ENCODE data around the gene ITPR1.
"Not testable (repeated sequence)": the region's sequence is repeated elsewhere in the genome, so short reads cannot be mapped to it uniquely, and the experiment has no call there.

The ITPR1 gene

DNA sequence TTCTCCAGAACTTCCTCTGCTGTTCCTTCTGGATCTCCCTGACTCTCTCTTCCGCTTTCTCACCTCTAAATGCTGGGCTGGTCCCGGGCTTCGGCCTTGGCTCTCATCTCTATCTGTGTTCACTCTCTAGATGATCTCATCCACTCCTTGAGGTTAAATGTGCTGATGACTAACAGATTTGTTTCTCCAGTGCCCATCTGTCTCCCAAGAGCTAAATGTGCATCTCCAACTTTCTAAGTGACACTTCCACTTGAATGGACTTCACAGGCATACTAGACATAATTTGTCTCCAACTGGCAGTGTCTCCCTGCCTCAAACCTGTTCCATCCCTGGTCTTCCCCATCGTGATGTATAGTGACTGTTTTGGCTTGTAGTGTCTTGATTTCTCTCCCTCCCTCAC, 95.3 kb downstream of the ITPR1 start:
- in situ Hi-C loops (cut with MboI; ENCODE audit: low sequenced_read_pairs): no loop called here

DNA sequence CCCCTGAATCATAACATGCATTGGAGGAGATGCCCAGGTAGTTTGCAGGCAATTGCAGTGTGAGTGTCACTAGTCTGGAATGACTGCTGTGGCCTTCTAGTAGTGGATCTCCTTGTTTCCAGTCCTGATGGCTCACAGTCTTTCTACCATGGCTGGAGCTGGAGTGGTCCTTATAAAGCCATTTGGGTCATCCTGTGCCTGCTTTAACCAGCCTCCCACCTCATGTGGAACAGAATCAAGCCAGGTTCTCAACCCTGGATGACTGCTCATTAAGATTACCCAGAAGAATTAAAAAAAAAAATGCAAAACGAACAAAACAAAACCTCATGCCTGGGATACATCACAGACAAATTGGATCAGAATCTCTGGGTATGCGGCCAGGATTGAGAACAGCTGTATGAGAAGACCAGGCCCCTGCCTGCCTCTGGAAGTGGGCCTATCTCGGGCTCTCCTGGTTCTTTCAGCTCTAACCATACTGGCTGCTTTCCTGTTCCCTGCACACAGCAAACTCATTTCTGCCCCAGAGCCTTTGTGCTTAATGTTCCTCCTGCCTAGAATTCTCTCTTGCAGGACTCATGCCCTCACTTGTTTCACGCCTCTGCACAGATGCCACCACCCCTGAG, 96.4 kb downstream of the ITPR1 start:
- in situ Hi-C loops (cut with MboI; ENCODE audit: low sequenced_read_pairs): no loop called here

- in situ Hi-C loops (cut with MboI; ENCODE audit: low sequenced_read_pairs): not testable (repeated sequence)
Observed at GRCh38 chr3:4590849-4591248, 97.7 kb downstream of the ITPR1 start.

DNA sequence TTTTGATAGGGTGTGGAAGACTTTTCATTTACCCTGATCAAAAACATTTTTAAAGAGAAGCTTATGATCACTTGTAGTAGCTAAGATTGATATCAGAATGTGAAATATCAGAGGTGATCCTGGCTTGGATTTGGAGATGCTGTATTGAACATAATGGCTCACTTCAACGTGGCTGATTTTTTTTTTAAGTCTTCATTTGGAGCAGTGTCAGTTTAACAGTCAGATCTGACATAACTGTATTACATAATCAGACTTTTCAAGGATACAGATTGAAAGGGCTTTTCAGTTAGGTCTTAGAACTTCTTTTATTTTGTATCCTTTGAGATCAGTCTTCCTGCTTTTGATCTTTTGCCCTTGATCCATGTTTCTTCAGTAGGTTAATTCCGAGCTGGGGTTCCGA, 98.5 kb downstream of the ITPR1 start:
- in situ Hi-C loops (cut with MboI; ENCODE audit: low sequenced_read_pairs): no loop called here

DNA sequence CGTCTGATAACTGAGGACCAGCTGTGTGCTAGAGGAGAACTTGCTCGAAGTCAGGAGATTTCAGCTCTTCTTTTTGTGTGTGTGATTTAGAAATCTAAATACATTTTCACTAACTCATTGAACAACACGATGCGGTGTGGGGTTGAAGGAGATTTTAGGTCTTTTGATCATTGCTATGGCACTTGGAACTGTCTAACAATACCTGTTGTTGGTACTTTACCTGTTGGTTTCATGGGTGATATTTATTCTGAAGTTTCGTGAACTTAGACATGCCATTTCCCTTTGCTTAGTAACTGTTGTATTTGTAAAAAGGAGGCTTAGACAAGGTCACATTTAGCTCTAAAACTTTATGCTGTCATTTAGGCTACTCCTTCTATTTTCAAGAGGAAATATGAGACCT, 99.9 kb downstream of the ITPR1 start:
- in situ Hi-C loops (cut with MboI; ENCODE audit: low sequenced_read_pairs): no loop called here

GRCh38 chr3:4595710-4596113, 102.6 kb downstream of the ITPR1 start:
- in situ Hi-C loops (cut with MboI; ENCODE audit: low sequenced_read_pairs): no loop called here

GRCh38 chr3:4596612-4597011, 103.5 kb downstream of the ITPR1 start:
- in situ Hi-C loops (cut with MboI; ENCODE audit: low sequenced_read_pairs): no loop called here

GRCh38 chr3:4597208-4597985, 104.2 kb downstream of the ITPR1 start:
- in situ Hi-C loops (cut with MboI; ENCODE audit: low sequenced_read_pairs): no loop called here

GRCh38 chr3:4598232-4598631, 105.1 kb downstream of the ITPR1 start:
- in situ Hi-C loops (cut with MboI; ENCODE audit: low sequenced_read_pairs): not testable (repeated sequence)

GRCh38 chr3:4599612-4600011, 106.5 kb downstream of the ITPR1 start:
- in situ Hi-C loops (cut with MboI; ENCODE audit: low sequenced_read_pairs): no loop called here

DNA sequence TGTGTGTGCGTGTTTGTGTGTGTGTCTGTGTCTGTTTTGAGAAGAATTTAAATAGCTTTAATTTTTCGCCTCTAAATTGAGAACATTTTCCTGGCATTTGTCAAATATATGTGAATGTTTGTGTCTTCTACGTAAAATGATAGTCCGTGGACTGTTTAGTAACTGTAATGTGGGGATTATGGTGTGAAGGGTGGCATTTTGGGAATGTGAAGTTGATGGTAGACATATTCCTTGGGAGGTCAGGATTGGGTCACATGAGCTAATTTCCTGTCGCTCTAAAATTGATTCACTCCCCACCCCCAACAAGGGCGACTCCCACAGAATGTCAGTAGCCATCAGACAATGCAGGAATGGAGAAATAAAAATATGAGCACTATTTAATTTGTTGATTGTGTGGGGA, 107.3 kb downstream of the ITPR1 start:
- in situ Hi-C loops (cut with MboI; ENCODE audit: low sequenced_read_pairs): no loop called here

DNA sequence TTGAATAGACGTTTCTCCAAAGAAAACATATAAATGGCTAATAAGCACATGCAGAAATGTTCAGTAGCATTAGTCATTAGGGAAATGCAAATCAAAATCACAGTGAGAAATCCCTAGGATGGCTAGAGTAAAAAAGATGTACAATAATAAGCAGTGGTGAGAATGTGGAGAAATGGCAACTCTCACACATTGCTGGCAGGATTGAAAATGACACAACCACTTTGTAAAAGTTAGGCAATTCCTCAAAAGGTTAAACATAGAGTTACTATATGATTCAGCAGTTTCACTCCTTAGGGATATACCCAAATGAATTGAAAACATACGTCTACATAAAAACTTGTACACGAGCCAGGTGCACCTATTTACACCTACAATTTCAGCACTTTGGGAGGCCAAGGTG, 108.7 kb downstream of the ITPR1 start:
- in situ Hi-C loops (cut with MboI; ENCODE audit: low sequenced_read_pairs): no loop called here

DNA sequence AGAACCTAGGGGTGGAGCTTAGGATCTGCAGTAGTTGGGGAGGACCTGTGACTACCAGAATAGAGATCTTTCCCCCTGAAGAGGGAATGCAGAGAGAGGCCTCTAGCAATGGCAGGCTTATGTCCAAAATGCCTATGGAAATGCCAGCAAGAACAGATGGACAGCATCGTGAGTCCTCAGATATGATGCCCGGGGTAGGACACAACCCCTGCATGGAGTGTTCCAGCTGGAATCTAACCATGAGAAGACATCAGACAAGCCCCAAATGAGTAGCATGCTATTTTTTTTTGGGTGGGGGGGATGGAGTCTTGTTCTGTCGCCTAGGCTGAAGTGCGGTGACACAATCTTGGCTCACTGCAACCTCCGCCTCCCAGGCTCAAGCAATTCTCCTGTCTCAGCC, 111.5 kb downstream of the ITPR1 start:
- in situ Hi-C loops (cut with MboI; ENCODE audit: low sequenced_read_pairs): no loop called here

GRCh38 chr3:4606911-4607310, 113.8 kb downstream of the ITPR1 start:
- in situ Hi-C loops (cut with MboI; ENCODE audit: low sequenced_read_pairs): no loop called here

- in situ Hi-C loops (cut with MboI; ENCODE audit: low sequenced_read_pairs): no loop called here
Observed at GRCh38 chr3:4613366-4613765, 120.2 kb downstream of the ITPR1 start.

GRCh38 chr3:4614070-4614469, 120.9 kb downstream of the ITPR1 start:
- in situ Hi-C loops (cut with MboI; ENCODE audit: low sequenced_read_pairs): no loop called here

DNA sequence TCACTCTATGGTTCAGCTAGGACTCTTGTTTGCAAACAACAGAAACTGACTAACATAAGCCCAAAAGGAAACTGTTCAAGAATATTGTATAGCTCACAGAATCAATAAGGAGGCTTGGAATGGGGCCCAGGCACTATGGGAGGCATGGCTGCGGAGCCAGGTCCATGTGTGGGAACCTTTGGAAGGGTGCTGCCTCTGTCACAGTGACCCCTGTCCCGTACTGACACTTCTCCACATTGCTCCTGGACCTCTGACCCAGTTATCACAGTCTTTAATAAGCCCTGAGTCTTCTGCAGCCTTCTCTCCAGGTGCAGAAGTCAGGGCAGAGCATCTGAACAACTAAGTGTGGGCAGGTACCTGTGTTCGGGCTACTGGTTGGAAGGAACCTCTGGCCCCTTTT, 121.8 kb downstream of the ITPR1 start:
- in situ Hi-C loops (cut with MboI; ENCODE audit: low sequenced_read_pairs): no loop called here

DNA sequence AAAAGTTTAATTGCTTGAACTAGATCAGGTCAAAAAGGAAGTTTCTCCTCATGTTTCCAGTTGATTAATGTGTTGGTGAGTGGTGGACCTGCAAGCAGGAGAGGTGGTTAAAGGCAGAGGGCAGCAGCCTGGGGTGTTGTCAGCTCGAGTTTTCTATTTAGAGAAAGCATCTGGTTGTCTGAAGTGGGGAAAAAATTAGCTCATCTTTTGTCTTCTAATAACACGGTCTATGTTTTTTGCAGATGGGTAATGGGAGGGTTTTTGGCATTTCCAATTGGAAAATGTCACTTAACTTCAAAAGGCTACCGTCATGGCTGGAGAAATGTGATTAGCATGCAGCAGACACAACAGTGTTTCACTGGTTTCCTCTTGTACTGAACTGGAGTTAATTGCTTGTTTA, 122.6 kb downstream of the ITPR1 start:
- in situ Hi-C loops (cut with MboI; ENCODE audit: low sequenced_read_pairs): no loop called here

DNA sequence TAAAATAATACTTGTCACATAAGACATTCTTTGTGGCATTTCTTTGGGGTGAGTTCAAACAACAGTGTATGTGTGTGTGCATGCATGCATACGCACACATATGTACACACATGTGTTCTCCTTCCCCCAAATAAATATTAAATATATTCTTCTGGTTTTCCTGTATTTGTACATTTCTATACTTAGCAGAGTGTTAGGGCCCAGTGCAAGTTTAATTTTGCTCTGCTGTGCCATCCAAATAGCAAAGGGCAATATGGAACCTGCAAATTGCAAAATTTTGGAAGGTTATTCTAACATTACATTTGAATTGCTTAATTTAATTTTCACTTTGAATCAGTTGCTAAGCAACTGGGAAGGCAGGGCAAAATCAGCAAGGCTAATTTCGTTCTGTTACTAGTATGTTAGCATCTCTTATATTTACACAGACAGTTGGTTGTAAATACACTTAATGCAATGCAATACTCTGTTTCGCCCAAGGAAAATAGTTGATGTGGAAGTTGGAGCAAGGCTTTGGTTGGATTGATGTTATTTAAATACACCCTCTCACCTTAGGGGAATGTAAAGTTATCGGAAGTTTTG, 130.4 kb downstream of the ITPR1 start:
- in situ Hi-C loops (cut with MboI; ENCODE audit: low sequenced_read_pairs): no loop called here

DNA sequence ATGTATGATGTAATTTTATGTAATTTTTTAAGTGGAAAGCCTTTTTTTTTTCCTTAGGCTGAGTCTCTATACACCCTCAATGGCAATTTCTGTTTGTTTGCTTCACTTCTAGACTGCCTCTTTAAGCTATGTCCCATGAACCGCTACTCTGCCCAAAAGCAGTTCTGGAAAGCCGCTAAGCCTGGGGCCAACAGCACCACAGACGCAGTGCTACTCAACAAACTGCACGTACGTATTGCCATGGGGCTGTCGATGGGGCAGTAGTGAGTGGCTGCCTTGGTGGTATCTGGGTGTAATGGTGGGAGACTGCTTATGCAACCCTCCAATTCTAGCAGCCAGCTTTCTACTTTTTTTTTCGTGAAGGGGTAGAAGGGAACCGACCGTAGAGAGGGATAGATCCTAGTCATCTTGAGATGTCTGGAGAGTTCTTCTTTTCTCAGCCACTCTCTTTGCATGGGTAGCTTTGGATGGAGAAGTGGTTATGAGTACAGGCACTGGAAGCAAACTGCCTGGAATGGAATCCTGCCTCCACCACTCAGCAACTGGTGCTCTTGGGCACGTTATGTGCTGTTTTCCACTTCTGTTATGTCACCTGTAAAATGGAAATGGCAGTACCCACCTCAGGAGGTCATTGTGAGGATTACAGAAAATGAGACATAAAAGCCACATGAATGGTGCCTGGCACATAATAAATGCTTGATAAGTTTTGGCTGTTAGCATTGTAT, 134.7 kb downstream of the ITPR1 start:
- in situ Hi-C loops (cut with MboI; ENCODE audit: low sequenced_read_pairs): no loop called here

GRCh38 chr3:4629095-4630007, 136.2 kb downstream of the ITPR1 start:
- in situ Hi-C loops (cut with MboI; ENCODE audit: low sequenced_read_pairs): no loop called here

Measured in HL-60/S4 treated with retinoic acid at 250 ng/mL for 4 days and 3 days (cell line).